RWPE2 (cell line): Measurements from ENCODE around the gene FRMD4B.

Experiments
- ATAC-seq: fragments of 200-7000 bp; cut with Tn5 transposase; 3 replicates; pipeline ENCODE4 v1.9.1; 2021; ENCODE audit warnings: low read depth
- DNase-seq: peaks from one replicate; pipeline ENCODE4 v3.0.0-alpha.2; 2020; ENCODE audit warnings: low spot score
- H3K27ac ChIP-seq: fragments of 450-650 bp; 2 replicates; pipeline ENCODE4 v1.5.1; 2017; ENCODE audit warnings: mild to moderate bottlenecking; ENCODE audit not compliant: poor library complexity, severe bottlenecking
- H3K27me3 ChIP-seq: fragments of 250-450 bp; sonication (Bioruptor Pico); 2 replicates; pipeline ENCODE4 v1.5.1; 2021; ENCODE audit warnings: mild to moderate bottlenecking, moderate library complexity; ENCODE audit not compliant: insufficient read depth, poor library complexity, severe bottlenecking
- H3K36me3 ChIP-seq: fragments of 250-450 bp; sonication (Bioruptor Pico); 2 replicates; pipeline ENCODE4 v1.5.1; 2020; ENCODE audit warnings: low read depth, mild to moderate bottlenecking, moderate library complexity
- H3K4me1 ChIP-seq: fragments of 250-450 bp; sonication (Bioruptor Pico); 2 replicates; pipeline ENCODE4 v1.5.1; 2021; ENCODE audit warnings: mild to moderate bottlenecking, moderate library complexity; ENCODE audit not compliant: insufficient read depth, poor library complexity, severe bottlenecking
- H3K4me3 ChIP-seq: fragments of 250-450 bp; sonication (Bioruptor Pico); 2 replicates; pipeline ENCODE4 v1.5.1; 2021; ENCODE audit warnings: mild to moderate bottlenecking, moderate library complexity; ENCODE audit not compliant: severe bottlenecking
- H3K9me3 ChIP-seq: fragments of 250-450 bp; sonication (Bioruptor Pico); 2 replicates; pipeline ENCODE4 v1.5.1; 2021; ENCODE audit warnings: mild to moderate bottlenecking, moderate library complexity; ENCODE audit not compliant: severe bottlenecking
- TF ChIP-seq, protein P1 (sequence below): fragments of 450-650 bp; IDR thresholded peaks from one replicate; pipeline ENCODE4 v1.5.1; 2017; ENCODE audit warnings: mild to moderate bottlenecking, moderate library complexity; ENCODE audit not compliant: poor library complexity, severe bottlenecking

The FRMD4B gene

GRCh38 chr3:69160107-69160506 is 225.8 kb downstream of the FRMD4B start:
- DNase-seq (no peak), ATAC-seq (no peak)
- H3K27ac ChIP-seq, result no peak overlapping the region
- H3K36me3 ChIP-seq, result no peaks in the 10 kb centered on the region
- H3K27me3 ChIP-seq, result no peaks in the 10 kb centered on the region
- TF ChIP-seq, protein P1, sequence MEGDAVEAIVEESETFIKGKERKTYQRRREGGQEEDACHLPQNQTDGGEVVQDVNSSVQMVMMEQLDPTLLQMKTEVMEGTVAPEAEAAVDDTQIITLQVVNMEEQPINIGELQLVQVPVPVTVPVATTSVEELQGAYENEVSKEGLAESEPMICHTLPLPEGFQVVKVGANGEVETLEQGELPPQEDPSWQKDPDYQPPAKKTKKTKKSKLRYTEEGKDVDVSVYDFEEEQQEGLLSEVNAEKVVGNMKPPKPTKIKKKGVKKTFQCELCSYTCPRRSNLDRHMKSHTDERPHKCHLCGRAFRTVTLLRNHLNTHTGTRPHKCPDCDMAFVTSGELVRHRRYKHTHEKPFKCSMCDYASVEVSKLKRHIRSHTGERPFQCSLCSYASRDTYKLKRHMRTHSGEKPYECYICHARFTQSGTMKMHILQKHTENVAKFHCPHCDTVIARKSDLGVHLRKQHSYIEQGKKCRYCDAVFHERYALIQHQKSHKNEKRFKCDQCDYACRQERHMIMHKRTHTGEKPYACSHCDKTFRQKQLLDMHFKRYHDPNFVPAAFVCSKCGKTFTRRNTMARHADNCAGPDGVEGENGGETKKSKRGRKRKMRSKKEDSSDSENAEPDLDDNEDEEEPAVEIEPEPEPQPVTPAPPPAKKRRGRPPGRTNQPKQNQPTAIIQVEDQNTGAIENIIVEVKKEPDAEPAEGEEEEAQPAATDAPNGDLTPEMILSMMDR, result no peak
- H3K9me3 ChIP-seq, result no peaks in the 10 kb centered on the region
- no peaks in the 10 kb centered on the region for H3K4me1 ChIP-seq
- no peak overlapping the region for H3K4me3 ChIP-seq

GRCh38 chr3:69149586-69149985 is 236.3 kb downstream of the FRMD4B start:
- Histone ChIP-seq H3K9me3 (no peaks in the 10 kb centered on the region), H3K27ac (no peak overlapping the region), H3K4me1 (no peaks in the 10 kb centered on the region), H3K4me3 (no peak overlapping the region), H3K27me3 (no peaks in the 10 kb centered on the region), H3K36me3 (no peaks in the 10 kb centered on the region)
- TF ChIP-seq, protein P1, result no peak
- DNase-seq (no peak), ATAC-seq (no peak)

GRCh38 chr3:69145688-69146087 is 240.2 kb downstream of the FRMD4B start:
- Histone ChIP-seq H3K27ac (no peak overlapping the region), H3K36me3 (no peaks in the 10 kb centered on the region), H3K4me1 (peaks cover 8% of the 10 kb centered on the region), H3K4me3 (no peak overlapping the region), H3K9me3 (no peaks in the 10 kb centered on the region), H3K27me3 (no peaks in the 10 kb centered on the region)
- TF ChIP-seq, protein P1, result no peak
- no peak for ATAC-seq
- DNase-seq, result no peak

DNA sequence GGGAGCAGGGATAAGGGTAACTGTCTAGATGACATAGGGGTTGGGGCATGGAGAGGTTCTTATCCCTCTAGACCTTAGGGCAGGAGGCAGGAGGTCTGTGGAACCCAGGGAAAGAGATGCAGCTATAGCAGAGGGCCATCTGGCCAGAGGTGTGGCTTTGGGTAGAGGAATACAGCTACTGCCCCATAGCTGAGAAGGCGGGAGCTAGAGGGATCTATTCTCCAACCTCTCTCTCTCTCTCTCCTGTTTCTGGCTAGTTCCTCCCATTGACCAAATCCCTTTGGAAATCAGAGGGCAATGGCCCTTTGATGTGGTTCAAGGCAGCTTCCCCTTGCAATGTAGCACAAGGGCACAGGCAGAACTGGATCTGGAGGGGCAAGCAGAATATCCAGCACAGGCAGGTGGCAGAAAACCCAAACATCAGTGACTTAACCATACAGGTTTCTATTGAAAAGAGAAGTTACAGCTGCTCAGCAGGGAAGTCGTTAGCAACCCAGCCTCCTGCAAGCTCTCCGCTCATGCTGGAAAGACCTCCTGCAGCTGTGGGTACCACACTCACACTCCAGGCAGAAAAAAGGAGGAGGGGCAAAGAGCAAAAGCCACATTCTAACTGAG is 241.2 kb downstream of the FRMD4B start:
- ATAC-seq (no peak), DNase-seq (no peak)
- H3K4me1 ChIP-seq, result peaks cover 8% of the 10 kb centered on the region
- TF ChIP-seq, protein P1, result no peak
- no peak overlapping the region for H3K27ac ChIP-seq
- H3K36me3 ChIP-seq, result no peaks in the 10 kb centered on the region
- no peak overlapping the region for H3K4me3 ChIP-seq
- no peaks in the 10 kb centered on the region for H3K27me3 ChIP-seq
- H3K9me3 ChIP-seq, result no peaks in the 10 kb centered on the region

GRCh38 chr3:69143612-69144011 is 242.3 kb downstream of the FRMD4B start:
- H3K27ac ChIP-seq, result no peak overlapping the region
- no peaks in the 10 kb centered on the region for H3K9me3 ChIP-seq
- no peaks in the 10 kb centered on the region for H3K36me3 ChIP-seq
- H3K27me3 ChIP-seq, result no peaks in the 10 kb centered on the region
- ATAC-seq (peak; percentile 88), DNase-seq (no peak)
- H3K4me1 ChIP-seq, result peaks cover 8% of the 10 kb centered on the region
- no peak overlapping the region for H3K4me3 ChIP-seq
- TF ChIP-seq, protein P1, result no peak
